ENCODE results near the gene DCPS. TPM values are rescaled to one million over a fixed set of nuclear protein-coding genes. Genes with fewer than 3 reads are reported as not detected.
"Not testable (repeated sequence)": the region's sequence is repeated elsewhere in the genome, so short reads cannot be mapped to it uniquely, and the experiment has no call there.

Gene DCPS
- total RNA-seq, 1 donor from 2014 or later, result 40.4 TPM

DNA sequence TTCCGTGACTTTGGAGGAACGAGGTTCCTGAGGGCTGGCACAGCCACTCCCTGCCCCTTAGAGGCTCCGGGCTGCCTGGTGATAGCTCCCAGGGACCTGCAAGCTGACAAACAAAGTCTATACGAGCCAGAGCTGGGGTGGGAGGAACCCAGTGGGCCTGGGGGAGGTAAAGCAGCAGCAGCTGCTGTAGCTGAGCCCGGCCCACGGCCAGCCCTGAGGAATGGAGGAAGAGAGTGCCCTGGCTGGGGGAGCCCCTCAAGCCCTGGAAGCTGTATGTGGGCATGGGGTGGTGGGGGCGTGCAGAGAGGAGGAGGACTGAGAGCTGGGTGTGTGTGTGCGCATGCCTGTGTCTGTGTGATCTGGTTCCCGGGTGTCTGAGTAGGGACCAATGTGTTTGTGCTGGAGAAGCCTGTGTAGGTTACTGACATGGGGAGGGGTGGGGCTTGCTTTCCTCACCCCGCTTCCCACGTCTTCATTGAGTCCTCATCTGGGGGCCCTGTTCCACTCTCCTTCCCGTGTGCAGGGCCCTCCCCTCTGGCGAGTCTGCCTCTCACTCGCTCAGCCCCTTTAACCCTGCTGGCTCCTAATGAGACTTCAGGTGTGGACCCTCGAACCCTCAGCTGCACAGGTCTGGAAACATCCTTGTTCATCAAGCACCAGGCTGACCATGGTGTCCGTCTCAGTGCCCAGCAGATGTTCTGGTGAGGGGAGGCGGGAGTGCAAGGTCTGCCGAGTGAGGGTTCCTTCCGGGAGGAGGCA lies 62.4 kb downstream of the DCPS start:
- Mint-ChIP-seq H3K9me3 (no peaks in the 10 kb centered on the region), H3K4me1 (ENCODE audit: low read depth) (peaks cover 5% of the 10 kb centered on the region), H3K27me3 (ENCODE audit: insufficient read depth) (no peaks in the 10 kb centered on the region), H3K27ac (no peak overlapping the region), H3K4me3 (no peak overlapping the region), H3K36me3 (ENCODE audit: low read depth) (no peaks in the 10 kb centered on the region)
- DNase-seq (ENCODE audit: low spot score), result no peak
- intact Hi-C loops (cut with micrococcal nuclease), result no loop called here

DNA sequence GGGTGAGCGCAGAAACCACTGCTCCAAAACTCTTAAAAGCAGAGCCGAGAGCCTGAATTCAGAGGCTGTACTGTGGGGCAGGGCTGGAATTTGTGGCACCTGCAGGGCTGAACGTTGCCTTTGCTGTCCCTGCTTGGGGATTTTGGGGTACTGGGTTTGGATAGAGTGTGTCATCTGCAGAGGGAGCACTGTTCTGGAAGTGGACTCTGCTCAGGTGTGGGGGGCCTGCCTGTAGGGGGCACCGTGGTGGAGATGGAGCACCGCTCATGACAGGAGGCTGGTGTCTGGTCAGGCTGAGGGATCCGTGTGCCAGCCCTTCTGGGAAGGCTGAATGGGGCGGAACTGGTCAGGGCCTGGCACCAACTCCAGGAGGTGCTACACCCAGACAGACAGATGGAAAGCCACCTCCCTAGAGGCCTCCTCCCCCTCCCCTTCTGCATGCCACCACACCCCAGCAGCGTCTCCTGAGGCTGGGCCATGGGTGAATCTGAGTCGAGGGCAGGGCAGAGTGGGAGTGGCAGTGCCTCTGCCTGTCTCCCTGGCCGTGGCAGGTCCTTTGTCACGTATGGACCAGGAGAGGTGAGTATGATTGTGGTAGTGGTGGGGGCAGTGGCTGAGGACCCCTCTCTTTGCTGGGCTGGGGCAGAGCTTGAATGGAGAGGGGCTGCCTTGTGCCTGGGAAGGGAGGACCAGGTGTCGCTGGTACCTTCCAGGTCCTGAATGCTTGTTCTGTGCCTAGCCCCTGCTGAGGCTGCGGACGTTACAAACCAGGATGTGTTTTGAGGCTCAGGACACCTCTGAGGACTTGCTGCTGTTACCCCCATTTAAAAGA lies 63.2 kb downstream of the DCPS start:
- intact Hi-C loops (cut with micrococcal nuclease); H3K9me3 Mint-ChIP-seq; H3K4me1 Mint-ChIP-seq (ENCODE audit: low read depth); H3K27ac Mint-ChIP-seq; H3K4me3 Mint-ChIP-seq; DNase-seq (ENCODE audit: low spot score); H3K27me3 Mint-ChIP-seq (ENCODE audit: insufficient read depth); H3K36me3 Mint-ChIP-seq (ENCODE audit: low read depth): not testable (repeated sequence)

DNA sequence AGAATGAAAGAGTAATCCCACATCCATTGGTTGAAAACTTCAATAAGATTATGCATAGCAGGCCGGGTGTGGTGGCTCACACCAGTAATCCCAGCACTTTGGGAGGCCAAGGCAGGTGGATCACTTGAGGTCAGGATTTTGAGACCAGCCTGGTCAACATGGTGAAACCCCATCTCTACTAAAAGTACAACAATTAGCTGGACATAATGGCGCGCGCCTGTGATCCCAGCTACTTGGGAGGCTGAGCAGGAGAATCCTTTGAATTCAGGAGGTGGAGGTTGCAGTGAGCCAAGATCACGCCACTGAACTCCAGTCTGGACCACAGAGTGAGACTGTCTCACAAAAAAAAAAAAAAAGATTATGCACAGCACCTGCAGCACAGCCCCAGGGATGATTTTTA lies 63.9 kb downstream of the DCPS start:
- H3K36me3 Mint-ChIP-seq (ENCODE audit: low read depth); H3K4me3 Mint-ChIP-seq; H3K4me1 Mint-ChIP-seq (ENCODE audit: low read depth); intact Hi-C loops (cut with micrococcal nuclease); H3K27ac Mint-ChIP-seq; H3K9me3 Mint-ChIP-seq; H3K27me3 Mint-ChIP-seq (ENCODE audit: insufficient read depth); DNase-seq (ENCODE audit: low spot score): not testable (repeated sequence)

DNA sequence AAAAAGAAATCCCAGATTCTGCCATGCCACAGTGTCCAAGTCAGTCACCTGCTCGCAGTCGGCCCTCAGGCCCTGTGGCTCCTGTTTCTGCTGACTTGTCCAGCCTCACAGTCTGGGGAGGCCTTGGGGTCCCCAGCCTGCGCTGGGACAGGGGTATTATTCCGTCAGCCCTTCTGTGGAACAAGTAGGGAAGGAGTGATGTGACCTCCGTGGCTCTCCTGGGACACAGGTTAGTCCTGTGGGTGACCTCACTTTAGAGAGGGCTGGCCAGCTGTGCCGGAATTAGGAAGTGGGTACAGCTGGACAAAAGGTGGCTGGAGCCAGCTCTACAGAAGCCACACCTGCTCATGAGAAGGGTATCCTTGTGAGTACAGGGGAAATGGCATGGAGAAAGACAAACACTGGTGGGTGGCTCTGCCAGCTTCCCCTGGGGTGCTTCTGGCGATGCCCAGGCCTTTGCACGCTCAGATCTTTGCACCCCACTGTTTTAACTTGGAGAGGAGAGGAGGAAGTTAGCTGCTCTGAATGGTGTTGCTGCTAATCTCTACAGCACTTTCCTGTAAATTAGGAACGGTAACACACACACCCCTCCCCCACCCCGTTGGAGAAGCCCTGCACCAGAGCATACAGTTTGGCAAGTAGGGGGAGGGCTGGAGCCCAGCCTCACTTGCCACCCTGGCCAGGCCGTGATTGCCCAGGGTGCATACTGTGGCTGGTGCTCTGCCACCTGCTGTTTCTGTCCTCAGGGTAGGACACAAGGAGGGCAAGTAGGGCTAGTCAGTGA lies 64.7 kb downstream of the DCPS start:
- peak overlapping the region; percentile 19 for H3K4me3 Mint-ChIP-seq
- H3K9me3 Mint-ChIP-seq; H3K4me1 Mint-ChIP-seq (ENCODE audit: low read depth); intact Hi-C loops (cut with micrococcal nuclease); DNase-seq (ENCODE audit: low spot score); H3K27me3 Mint-ChIP-seq (ENCODE audit: insufficient read depth); H3K36me3 Mint-ChIP-seq (ENCODE audit: low read depth); H3K27ac Mint-ChIP-seq: not testable (repeated sequence)

DNA sequence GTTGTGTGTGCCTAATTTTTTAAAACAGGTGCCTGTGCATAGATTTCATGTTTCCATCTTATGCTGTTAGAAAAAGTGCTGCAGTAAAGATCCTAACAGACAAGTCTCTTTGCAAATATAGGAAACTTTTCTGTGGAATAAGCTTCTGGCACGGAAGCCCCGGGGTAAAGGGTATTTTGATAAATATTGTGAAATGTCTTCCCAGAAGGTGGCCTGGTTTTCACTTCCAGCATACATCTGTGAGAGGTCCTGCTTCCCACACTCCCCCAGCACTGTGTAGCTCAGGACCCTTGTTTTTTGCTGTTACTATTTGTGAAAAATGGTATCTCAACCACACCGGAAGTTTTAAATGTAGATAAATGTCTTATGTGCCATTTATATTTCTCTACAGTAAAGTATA lies 66.2 kb downstream of the DCPS start:
- Mint-ChIP-seq H3K4me1 (ENCODE audit: low read depth) (peaks cover 5% of the 10 kb centered on the region), H3K9me3 (no peaks in the 10 kb centered on the region), H3K27ac (no peak overlapping the region), H3K4me3 (no peak overlapping the region), H3K27me3 (ENCODE audit: insufficient read depth) (no peaks in the 10 kb centered on the region), H3K36me3 (ENCODE audit: low read depth) (no peaks in the 10 kb centered on the region)
- intact Hi-C loops (cut with micrococcal nuclease), result no loop called here
- DNase-seq (ENCODE audit: low spot score), result no peak

DNA sequence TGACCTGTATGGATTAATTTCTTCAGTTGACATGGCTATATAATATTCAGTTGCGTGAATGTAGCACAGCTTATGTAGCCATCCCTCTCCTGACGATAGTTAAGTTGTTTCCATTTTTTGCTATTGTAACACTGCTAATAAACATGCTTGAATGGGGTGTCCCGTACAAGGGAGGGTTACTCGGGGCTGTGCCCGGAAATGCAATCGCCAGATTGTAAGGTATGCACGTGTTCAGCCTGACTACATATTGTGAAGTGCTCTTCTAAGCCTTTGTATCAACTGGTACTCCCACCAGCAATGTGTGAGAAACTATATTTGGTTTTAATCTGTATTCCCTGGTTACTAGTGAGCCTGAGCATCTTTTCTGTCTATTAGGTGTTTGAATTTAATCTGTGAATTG lies 67.7 kb downstream of the DCPS start:
- no peak overlapping the region for H3K27ac Mint-ChIP-seq
- peaks cover 5% of the 10 kb centered on the region for H3K4me1 Mint-ChIP-seq (ENCODE audit: low read depth)
- intact Hi-C loops (cut with micrococcal nuclease), result no loop called here
- H3K4me3 Mint-ChIP-seq, result no peak overlapping the region
- no peaks in the 10 kb centered on the region for H3K36me3 Mint-ChIP-seq (ENCODE audit: low read depth)
- no peak for DNase-seq (ENCODE audit: low spot score)
- H3K9me3 Mint-ChIP-seq, result no peaks in the 10 kb centered on the region
- no peaks in the 10 kb centered on the region for H3K27me3 Mint-ChIP-seq (ENCODE audit: insufficient read depth)

DNA sequence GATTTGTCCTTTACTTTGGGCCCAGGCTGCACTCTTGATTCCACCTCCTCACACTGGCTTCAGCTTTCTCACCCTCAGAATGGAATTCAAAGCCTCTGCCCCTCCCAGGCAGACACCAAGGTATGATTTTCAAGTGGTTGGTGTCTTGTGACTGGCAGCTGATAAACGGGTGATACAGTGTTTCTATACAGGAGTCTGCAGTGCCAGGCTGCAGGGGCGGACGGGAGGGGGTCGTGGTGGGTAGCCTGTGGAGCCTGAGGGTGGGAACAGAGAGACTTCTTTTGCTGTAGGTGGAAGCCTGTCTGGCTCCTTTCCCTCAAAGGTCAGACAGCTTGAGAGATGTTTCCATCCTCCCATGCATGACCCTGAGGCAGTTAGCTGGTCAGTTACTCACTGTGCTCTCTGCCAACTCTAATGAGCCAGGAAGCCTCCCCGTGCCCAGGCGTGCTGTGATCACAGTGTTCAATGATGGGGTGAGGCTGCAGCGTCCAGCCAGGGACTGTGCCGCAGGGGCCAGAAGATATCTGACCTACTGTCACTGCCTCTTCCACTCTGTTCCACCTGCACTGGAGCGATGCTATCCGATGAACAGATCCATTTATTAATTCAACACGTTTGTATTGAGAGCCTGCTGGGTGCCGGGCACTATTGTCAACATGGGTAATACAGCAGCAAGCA lies 69.7 kb downstream of the DCPS start:
- H3K4me1 Mint-ChIP-seq (ENCODE audit: low read depth); H3K4me3 Mint-ChIP-seq; intact Hi-C loops (cut with micrococcal nuclease); H3K27ac Mint-ChIP-seq; H3K27me3 Mint-ChIP-seq (ENCODE audit: insufficient read depth); H3K9me3 Mint-ChIP-seq; H3K36me3 Mint-ChIP-seq (ENCODE audit: low read depth); DNase-seq (ENCODE audit: low spot score): not testable (repeated sequence)

DNA sequence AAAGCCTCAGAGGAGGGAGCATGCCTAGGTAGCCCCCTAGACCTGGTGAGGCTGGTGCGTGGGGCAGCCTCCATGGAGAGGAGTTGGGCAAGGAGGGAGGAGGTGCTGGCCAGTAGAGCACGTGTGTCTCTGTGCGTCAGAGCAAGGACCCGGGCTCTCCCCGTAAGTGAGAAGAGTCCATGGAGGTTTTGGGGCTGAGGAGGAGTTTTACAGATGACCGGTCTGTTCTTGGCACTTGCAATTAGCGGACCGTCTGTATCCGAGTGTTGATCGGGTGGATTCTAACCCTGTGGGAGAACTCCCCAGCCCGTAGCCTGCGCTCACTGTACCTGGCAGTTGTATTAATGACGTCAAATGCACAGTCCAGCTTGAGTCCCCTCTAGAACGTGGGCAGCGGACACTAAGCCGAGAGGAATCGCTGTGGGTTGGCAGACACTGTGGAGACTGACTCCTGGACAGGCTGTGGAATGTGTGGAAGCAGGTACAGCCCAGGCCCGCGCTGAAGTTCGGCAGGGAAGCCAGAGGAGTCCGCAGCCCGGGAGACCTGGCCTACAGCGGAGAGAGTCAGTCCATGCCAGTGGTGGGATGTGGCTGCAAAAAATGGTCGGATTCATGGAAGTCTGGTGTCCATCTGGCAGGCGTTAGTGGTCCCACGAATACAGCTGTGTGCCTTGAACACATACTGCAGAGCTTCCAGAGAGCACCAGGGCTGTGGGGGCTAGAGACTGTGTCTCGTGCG lies 70.9 kb downstream of the DCPS start:
- H3K9me3 Mint-ChIP-seq; H3K4me3 Mint-ChIP-seq; intact Hi-C loops (cut with micrococcal nuclease); H3K27ac Mint-ChIP-seq; DNase-seq (ENCODE audit: low spot score); H3K4me1 Mint-ChIP-seq (ENCODE audit: low read depth); H3K36me3 Mint-ChIP-seq (ENCODE audit: low read depth); H3K27me3 Mint-ChIP-seq (ENCODE audit: insufficient read depth): not testable (repeated sequence)

DNA sequence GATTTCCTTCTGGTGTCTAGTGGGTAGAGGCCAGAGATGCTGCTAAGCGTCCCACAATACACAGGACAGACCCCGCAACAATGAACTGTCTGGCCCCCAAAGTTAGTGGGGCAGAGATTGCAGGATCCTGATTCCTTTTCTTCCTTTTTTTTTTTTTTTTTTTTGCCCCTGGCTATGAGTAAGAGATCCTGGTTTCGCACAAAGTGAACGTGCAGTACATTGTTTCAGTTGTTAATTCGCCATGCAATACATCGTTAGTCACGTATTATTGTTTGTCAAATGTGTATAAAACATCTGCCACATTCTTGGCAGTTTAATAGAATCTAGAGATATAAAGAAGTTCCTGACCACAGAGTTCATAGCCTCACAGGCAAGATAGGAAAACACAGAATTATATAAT lies 71.9 kb downstream of the DCPS start:
- Mint-ChIP-seq H3K27ac (no peak overlapping the region), H3K9me3 (no peaks in the 10 kb centered on the region), H3K36me3 (ENCODE audit: low read depth) (no peaks in the 10 kb centered on the region), H3K27me3 (ENCODE audit: insufficient read depth) (peaks cover 2% of the 10 kb centered on the region), H3K4me1 (ENCODE audit: low read depth) (no peaks in the 10 kb centered on the region), H3K4me3 (no peak overlapping the region)
- intact Hi-C loops (cut with micrococcal nuclease), result no loop called here
- no peak for DNase-seq (ENCODE audit: low spot score)

DNA sequence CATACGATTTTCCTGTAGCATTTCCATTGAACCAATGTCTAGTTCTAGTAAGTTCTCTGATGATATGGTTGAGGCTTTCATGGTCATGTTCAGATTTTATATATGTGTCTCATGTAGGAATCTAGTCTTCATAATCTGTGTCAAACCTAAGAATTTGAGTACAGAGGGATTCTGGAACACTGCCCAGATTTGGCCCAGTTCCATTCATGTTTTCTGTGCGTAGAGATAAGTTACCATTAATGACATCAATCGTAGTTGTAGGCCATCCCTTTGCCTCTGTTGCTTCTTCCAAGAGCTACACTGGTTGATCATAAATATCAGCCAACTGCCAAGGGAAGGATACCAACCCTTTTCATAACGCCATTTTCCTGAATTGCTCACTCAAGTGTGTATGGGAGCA lies 74.9 kb downstream of the DCPS start:
- H3K9me3 Mint-ChIP-seq, result no peaks in the 10 kb centered on the region
- no peak for DNase-seq (ENCODE audit: low spot score)
- intact Hi-C loops (cut with micrococcal nuclease), result no loop called here
- H3K27me3 Mint-ChIP-seq (ENCODE audit: insufficient read depth), result peaks cover 2% of the 10 kb centered on the region
- H3K4me3 Mint-ChIP-seq, result no peak overlapping the region
- no peaks in the 10 kb centered on the region for H3K36me3 Mint-ChIP-seq (ENCODE audit: low read depth)
- H3K4me1 Mint-ChIP-seq (ENCODE audit: low read depth), result no peaks in the 10 kb centered on the region
- H3K27ac Mint-ChIP-seq, result no peak overlapping the region

DNA sequence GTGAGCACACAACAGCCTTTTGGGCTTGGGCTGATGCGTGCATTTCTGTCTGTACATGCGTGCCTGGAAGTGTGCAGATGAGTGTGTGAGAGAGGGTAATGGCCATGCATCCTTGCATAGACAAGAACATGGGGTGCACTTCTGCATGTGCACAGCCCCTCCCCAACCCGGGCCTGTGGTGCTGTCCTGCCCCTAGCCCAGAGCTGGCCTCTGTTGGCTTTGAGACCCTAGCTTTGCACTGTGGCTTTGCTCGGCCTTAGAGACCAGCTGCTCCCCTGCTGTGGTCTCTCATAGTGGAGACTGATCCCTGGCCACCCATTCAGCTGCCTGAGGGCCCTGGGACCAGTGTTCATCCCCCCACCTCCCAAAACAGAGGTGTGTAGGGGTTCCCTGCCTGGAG lies 77.0 kb downstream of the DCPS start:
- peaks cover 2% of the 10 kb centered on the region for H3K27me3 Mint-ChIP-seq (ENCODE audit: insufficient read depth)
- H3K36me3 Mint-ChIP-seq (ENCODE audit: low read depth), result no peaks in the 10 kb centered on the region
- no peaks in the 10 kb centered on the region for H3K4me1 Mint-ChIP-seq (ENCODE audit: low read depth)
- no peaks in the 10 kb centered on the region for H3K9me3 Mint-ChIP-seq
- H3K27ac Mint-ChIP-seq, result no peak overlapping the region
- no peak overlapping the region for H3K4me3 Mint-ChIP-seq
- DNase-seq (ENCODE audit: low spot score), result no peak
- intact Hi-C loops (cut with micrococcal nuclease), result no loop called here

DNA sequence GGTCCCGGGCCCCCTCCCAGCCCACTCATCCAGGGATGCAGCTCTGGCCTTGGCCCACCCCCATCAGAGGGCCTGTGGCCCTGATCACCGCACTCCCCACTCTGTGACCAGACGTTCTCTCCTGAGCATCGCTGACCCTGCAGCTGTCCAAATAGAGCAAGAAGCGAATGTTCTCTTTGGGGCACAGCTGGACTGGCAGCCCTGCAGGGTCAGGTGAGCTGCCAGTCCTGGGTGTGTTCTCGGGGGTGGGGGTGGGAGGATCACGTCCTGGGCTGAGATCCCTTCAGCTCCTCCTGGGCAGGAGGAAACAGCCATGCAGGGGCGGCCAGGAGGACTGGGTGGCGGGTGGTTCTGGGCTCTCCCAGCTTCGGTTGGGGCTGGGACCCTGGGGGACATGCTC lies 78.1 kb downstream of the DCPS start:
- not testable (repeated sequence) for H3K27ac Mint-ChIP-seq; H3K27me3 Mint-ChIP-seq (ENCODE audit: insufficient read depth); H3K4me3 Mint-ChIP-seq

More for the DNA sequence above, 78.1 kb downstream of the DCPS start:
- DNase-seq (ENCODE audit: low spot score); H3K9me3 Mint-ChIP-seq; intact Hi-C loops (cut with micrococcal nuclease); H3K4me1 Mint-ChIP-seq (ENCODE audit: low read depth); H3K36me3 Mint-ChIP-seq (ENCODE audit: low read depth): not testable (repeated sequence)

All from activated T-helper 1 cell treated with anti-CD3 and anti-CD28 coated beads, Interleukin-12 subunit alpha, Interleukin-12 subunit beta, Interleukin-2, Interleukin-4 antibody, amounts not matched to agents 30 ng/mL and 10 ng/mL and 1 ng/mL, durations not matched to agents 14 hours and 24 hours and 36 hours (primary cell).